ENCODE measurements around the gene RILPL1.
"Not testable (repeated sequence)": the region's sequence is repeated elsewhere in the genome, so short reads cannot be mapped to it uniquely, and the experiment has no call there.

Gene RILPL1

GRCh38 chr12:123499332-123499731 lies 34.2 kb downstream of the RILPL1 start:
- no peak for DNase-seq (ENCODE audit: low read depth in 1 of 2, low spot score in 1 of 2)
- TF ChIP-seq JUND (IDR thresholded peaks at IDR 0.05; ENCODE audit: low read depth), result no peak
- in situ Hi-C loops (cut with HindIII; ENCODE audit: low pct_unique_long_range_greater_than_20kb, low sequenced_read_pairs), result no loop called here

GRCh38 chr12:123498126-123498825 lies 35.2 kb downstream of the RILPL1 start:
- in situ Hi-C loops (cut with HindIII; ENCODE audit: low pct_unique_long_range_greater_than_20kb, low sequenced_read_pairs), result no loop called here
- no peak for TF ChIP-seq JUND (IDR thresholded peaks at IDR 0.05; ENCODE audit: low read depth)
- no peak for DNase-seq (ENCODE audit: low read depth in 1 of 2, low spot score in 1 of 2)

- in situ Hi-C loops (cut with HindIII; ENCODE audit: low pct_unique_long_range_greater_than_20kb, low sequenced_read_pairs), result no loop called here
- no peak for TF ChIP-seq JUND (IDR thresholded peaks at IDR 0.05; ENCODE audit: low read depth)
Observed at GRCh38 chr12:123497065-123497464, 36.5 kb downstream of the RILPL1 start.

GRCh38 chr12:123494124-123494851 lies 39.2 kb downstream of the RILPL1 start:
- in situ Hi-C loops (cut with HindIII; ENCODE audit: low pct_unique_long_range_greater_than_20kb, low sequenced_read_pairs), result no loop called here
- TF ChIP-seq JUND (IDR thresholded peaks at IDR 0.05; ENCODE audit: low read depth), result no peak
- DNase-seq (ENCODE audit: low read depth in 1 of 2, low spot score in 1 of 2), result no peak

More at GRCh38 chr12:123497065-123497464, 36.5 kb downstream of the RILPL1 start:
- no peak for DNase-seq (ENCODE audit: low read depth in 1 of 2, low spot score in 1 of 2)

GRCh38 chr12:123492339-123493039 lies 41.0 kb downstream of the RILPL1 start:
- DNase-seq (ENCODE audit: low read depth in 1 of 2, low spot score in 1 of 2); in situ Hi-C loops (cut with HindIII; ENCODE audit: low pct_unique_long_range_greater_than_20kb, low sequenced_read_pairs): not testable (repeated sequence)

GRCh38 chr12:123491481-123491880 lies 42.0 kb downstream of the RILPL1 start:
- DNase-seq (ENCODE audit: low read depth in 1 of 2, low spot score in 1 of 2), result no peak
- TF ChIP-seq JUND (IDR thresholded peaks at IDR 0.05; ENCODE audit: low read depth), result no peak
- in situ Hi-C loops (cut with HindIII; ENCODE audit: low pct_unique_long_range_greater_than_20kb, low sequenced_read_pairs), result no loop called here

GRCh38 chr12:123491056-123491455 lies 42.5 kb downstream of the RILPL1 start:
- DNase-seq (ENCODE audit: low read depth in 1 of 2, low spot score in 1 of 2), result no peak
- in situ Hi-C loops (cut with HindIII; ENCODE audit: low pct_unique_long_range_greater_than_20kb, low sequenced_read_pairs), result no loop called here
- TF ChIP-seq JUND (IDR thresholded peaks at IDR 0.05; ENCODE audit: low read depth), result no peak

- TF ChIP-seq JUND (IDR thresholded peaks at IDR 0.05; ENCODE audit: low read depth), result no peak
- in situ Hi-C loops (cut with HindIII; ENCODE audit: low pct_unique_long_range_greater_than_20kb, low sequenced_read_pairs), result no loop called here
- DNase-seq (ENCODE audit: low read depth in 1 of 2, low spot score in 1 of 2), result no peak
Observed at GRCh38 chr12:123490089-123490488, 43.4 kb downstream of the RILPL1 start.

GRCh38 chr12:123489580-123489979 lies 43.9 kb downstream of the RILPL1 start:
- TF ChIP-seq JUND (IDR thresholded peaks at IDR 0.05; ENCODE audit: low read depth), result no peak
- DNase-seq (ENCODE audit: low read depth in 1 of 2, low spot score in 1 of 2), result no peak
- in situ Hi-C loops (cut with HindIII; ENCODE audit: low pct_unique_long_range_greater_than_20kb, low sequenced_read_pairs), result no loop called here

- TF ChIP-seq JUND (IDR thresholded peaks at IDR 0.05; ENCODE audit: low read depth), result no peak
- in situ Hi-C loops (cut with HindIII; ENCODE audit: low pct_unique_long_range_greater_than_20kb, low sequenced_read_pairs), result no loop called here
- no peak for DNase-seq (ENCODE audit: low read depth in 1 of 2, low spot score in 1 of 2)
Observed at GRCh38 chr12:123488539-123489230, 44.8 kb downstream of the RILPL1 start.

GRCh38 chr12:123487428-123487827 lies 46.1 kb downstream of the RILPL1 start:
- DNase-seq (ENCODE audit: low read depth in 1 of 2, low spot score in 1 of 2), result no peak
- TF ChIP-seq JUND (IDR thresholded peaks at IDR 0.05; ENCODE audit: low read depth), result no peak
- in situ Hi-C loops (cut with HindIII; ENCODE audit: low pct_unique_long_range_greater_than_20kb, low sequenced_read_pairs), result no loop called here

- no peak for DNase-seq (ENCODE audit: low read depth in 1 of 2, low spot score in 1 of 2)
- in situ Hi-C loops (cut with HindIII; ENCODE audit: low pct_unique_long_range_greater_than_20kb, low sequenced_read_pairs), result no loop called here
- no peak for TF ChIP-seq JUND (IDR thresholded peaks at IDR 0.05; ENCODE audit: low read depth)
Observed at GRCh38 chr12:123485756-123486155, 47.8 kb downstream of the RILPL1 start.
